HG02885 (cell line): ENCODE measurements around the gene MAGOHB.

ENCODE experiments used
- ATAC-seq: cut with Tn5 transposase; IDR thresholded peaks from one replicate; pipeline ENCODE4 v1.9.1; 2021; ENCODE audit warnings: mild to moderate bottlenecking; ENCODE audit not compliant: unreplicated experiment, poor library complexity

Gene MAGOHB

GRCh38 chr12:10558301-10558700 is 55.1 kb downstream of the MAGOHB start:
- no peak for ATAC-seq

GRCh38 chr12:10557766-10558165 is 55.6 kb downstream of the MAGOHB start:
- ATAC-seq, result peak; percentile 57

- ATAC-seq, result peak; percentile 16
Measured at GRCh38 chr12:10557329-10557728, 56.1 kb downstream of the MAGOHB start.

- no peak for ATAC-seq
Measured at GRCh38 chr12:10554756-10555481, 58.5 kb downstream of the MAGOHB start.

- no peak for ATAC-seq
Measured at GRCh38 chr12:10554228-10554755, 59.1 kb downstream of the MAGOHB start.
